ENCODE measurements around the gene VPS13C.

The VPS13C gene

GRCh38 chr15:62075595-62076277, 15.5 kb upstream of the VPS13C start:
- peak overlapping the region; percentile 57 for H3K27ac ChIP-seq
- peak; percentile 85 for DNase-seq (ENCODE audit: low read depth, low spot score)

- no peak overlapping the region for H3K27ac ChIP-seq
- DNase-seq (ENCODE audit: low read depth, low spot score) = no peak
These were observed 11.6 kb upstream of the VPS13C start for GRCh38 chr15:62071711-62072308.

GRCh38 chr15:62069551-62069950, 9.3 kb upstream of the VPS13C start:
- no peak for DNase-seq (ENCODE audit: low read depth, low spot score)

GRCh38 chr15:62068810-62069167, 8.5 kb upstream of the VPS13C start:
- no peak for DNase-seq (ENCODE audit: low read depth, low spot score)
- H3K27ac ChIP-seq = no peak overlapping the region

More at GRCh38 chr15:62069551-62069950, 9.3 kb upstream of the VPS13C start:
- no peak overlapping the region for H3K27ac ChIP-seq

- H3K27ac ChIP-seq = no peak overlapping the region
- no peak for DNase-seq (ENCODE audit: low read depth, low spot score)
These were observed 8.0 kb upstream of the VPS13C start for GRCh38 chr15:62068071-62068809.

- DNase-seq (ENCODE audit: low read depth, low spot score) = no peak
- no peak overlapping the region for H3K27ac ChIP-seq
These were observed 7.3 kb upstream of the VPS13C start for GRCh38 chr15:62067448-62068044.

- H3K27ac ChIP-seq = no peak within 1 kb of the TSS
- DNase-seq (ENCODE audit: low read depth, low spot score) = no peak
These were observed 6.6 kb upstream of the VPS13C start, which contains the start of gene C2CD4A for GRCh38 chr15:62066663-62067447. Gene C2CD4A, plus strand, starts transcription at chr15:62066977. Its CDS starts 637 bp downstream, at chr15:62067614.

GRCh38 chr15:62063825-62064635, 3.8 kb upstream of the VPS13C start:
- H3K27ac ChIP-seq = peak overlapping the region; percentile 65
- DNase-seq (ENCODE audit: low read depth, low spot score) = peak; percentile 59

GRCh38 chr15:62060896-62061280, 641 bp upstream of the VPS13C start:
- peak overlapping the region; percentile 57 for H3K27ac ChIP-seq
- DNase-seq (ENCODE audit: low read depth, low spot score) = no peak

GRCh38 chr15:62059816-62060112, 483 bp downstream of the VPS13C start:
- no peak for DNase-seq (ENCODE audit: low read depth, low spot score)
- H3K27ac ChIP-seq = peak overlapping the region; percentile 57

- H3K27ac ChIP-seq = peak overlapping the region; percentile 57
- DNase-seq (ENCODE audit: low read depth, low spot score) = no peak
These were observed 985 bp downstream of the VPS13C start for GRCh38 chr15:62059108-62059815.

- DNase-seq (ENCODE audit: low read depth, low spot score) = no peak
- no peak overlapping the region for H3K27ac ChIP-seq
These were observed 1.8 kb downstream of the VPS13C start for GRCh38 chr15:62058327-62059028.

- no peak for DNase-seq (ENCODE audit: low read depth, low spot score)
- H3K27ac ChIP-seq = no peak overlapping the region
These were observed 2.8 kb downstream of the VPS13C start for GRCh38 chr15:62057341-62057980.

- H3K27ac ChIP-seq = no peak overlapping the region
- no peak for DNase-seq (ENCODE audit: low read depth, low spot score)
These were observed 5.3 kb downstream of the VPS13C start for GRCh38 chr15:62054979-62055378.

GRCh38 chr15:62053439-62054085, 6.7 kb downstream of the VPS13C start:
- no peak for DNase-seq (ENCODE audit: low read depth, low spot score)
- no peak overlapping the region for H3K27ac ChIP-seq

GRCh38 chr15:62052713-62053112, 7.5 kb downstream of the VPS13C start:
- no peak for DNase-seq (ENCODE audit: low read depth, low spot score)
- H3K27ac ChIP-seq = no peak overlapping the region

GRCh38 chr15:62051166-62051565, 9.1 kb downstream of the VPS13C start:
- H3K27ac ChIP-seq = no peak overlapping the region
- no peak for DNase-seq (ENCODE audit: low read depth, low spot score)
